ENCODE data around the gene POLG.
"Not testable (repeated sequence)": the region's sequence is repeated elsewhere in the genome, so short reads cannot be mapped to it uniquely, and the experiment has no call there.

The POLG gene

DNA sequence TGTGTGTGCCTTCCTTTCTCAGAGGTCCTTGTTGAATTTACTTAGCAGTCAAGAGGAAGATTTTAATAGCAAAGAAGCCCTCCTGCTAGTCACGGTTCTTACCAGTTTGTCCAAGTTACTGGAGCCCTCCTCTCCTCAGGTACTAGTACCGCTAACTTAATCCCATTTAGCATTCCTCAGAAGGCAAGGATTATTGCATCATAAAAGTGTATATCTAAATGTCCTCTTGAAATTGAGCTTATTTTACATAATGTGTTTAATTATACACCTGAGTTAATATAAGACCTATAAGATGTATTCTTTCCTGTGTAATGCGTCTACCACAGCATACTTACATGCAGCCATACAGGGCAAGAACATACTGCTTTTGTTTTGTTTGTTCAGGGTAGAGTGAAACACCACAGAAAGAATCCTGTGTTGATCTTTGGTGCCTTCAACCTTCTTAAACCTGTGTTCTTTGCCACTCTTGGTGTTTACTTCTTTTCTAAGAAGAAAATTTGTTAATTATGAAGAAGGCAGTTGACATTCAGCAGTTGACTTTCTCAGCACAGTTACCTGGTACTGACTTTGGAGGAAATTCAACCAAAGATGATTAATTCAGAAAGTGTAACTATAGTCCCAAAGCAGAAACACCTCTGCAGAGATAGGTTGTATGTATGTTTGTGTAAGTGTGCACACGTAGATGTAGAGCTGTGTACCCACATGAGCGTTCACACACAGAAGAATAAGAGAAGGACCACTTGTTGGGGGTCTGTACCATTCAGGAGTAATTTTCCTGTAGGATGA lies 33.1 kb downstream of the POLG start:
- TF ChIP-seq, protein P1, sequence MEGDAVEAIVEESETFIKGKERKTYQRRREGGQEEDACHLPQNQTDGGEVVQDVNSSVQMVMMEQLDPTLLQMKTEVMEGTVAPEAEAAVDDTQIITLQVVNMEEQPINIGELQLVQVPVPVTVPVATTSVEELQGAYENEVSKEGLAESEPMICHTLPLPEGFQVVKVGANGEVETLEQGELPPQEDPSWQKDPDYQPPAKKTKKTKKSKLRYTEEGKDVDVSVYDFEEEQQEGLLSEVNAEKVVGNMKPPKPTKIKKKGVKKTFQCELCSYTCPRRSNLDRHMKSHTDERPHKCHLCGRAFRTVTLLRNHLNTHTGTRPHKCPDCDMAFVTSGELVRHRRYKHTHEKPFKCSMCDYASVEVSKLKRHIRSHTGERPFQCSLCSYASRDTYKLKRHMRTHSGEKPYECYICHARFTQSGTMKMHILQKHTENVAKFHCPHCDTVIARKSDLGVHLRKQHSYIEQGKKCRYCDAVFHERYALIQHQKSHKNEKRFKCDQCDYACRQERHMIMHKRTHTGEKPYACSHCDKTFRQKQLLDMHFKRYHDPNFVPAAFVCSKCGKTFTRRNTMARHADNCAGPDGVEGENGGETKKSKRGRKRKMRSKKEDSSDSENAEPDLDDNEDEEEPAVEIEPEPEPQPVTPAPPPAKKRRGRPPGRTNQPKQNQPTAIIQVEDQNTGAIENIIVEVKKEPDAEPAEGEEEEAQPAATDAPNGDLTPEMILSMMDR (IDR thresholded peaks at IDR 0.05), result no peak
- H3K27ac ChIP-seq, result no peak overlapping the region
- H3K4me3 ChIP-seq, result no peak overlapping the region
- DNase-seq (ENCODE audit: low spot score), result no peak

DNA sequence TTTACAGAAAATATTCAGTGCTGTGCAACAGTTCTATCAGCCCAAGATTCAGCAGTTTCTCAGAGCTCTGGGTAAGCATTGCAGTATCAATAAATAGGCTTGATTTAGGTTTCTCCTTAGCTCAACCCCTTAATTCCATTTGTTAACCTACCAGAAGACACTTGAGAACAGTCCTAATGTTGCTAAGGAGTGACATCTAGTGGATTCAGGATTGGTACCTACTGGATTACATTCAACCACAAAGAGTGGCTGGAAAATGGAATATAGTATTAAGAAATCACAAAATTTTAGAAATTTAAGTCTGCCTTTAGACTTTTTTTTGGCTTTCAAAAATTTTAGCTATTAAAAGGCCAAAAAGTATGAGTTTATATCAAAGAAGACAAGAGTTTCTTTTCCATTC lies 34.7 kb downstream of the POLG start:
- no peak overlapping the region for H3K27ac ChIP-seq
- DNase-seq (ENCODE audit: low spot score), result no peak
- no peak overlapping the region for H3K4me3 ChIP-seq
- TF ChIP-seq, protein P1 (IDR thresholded peaks at IDR 0.05), result no peak

DNA sequence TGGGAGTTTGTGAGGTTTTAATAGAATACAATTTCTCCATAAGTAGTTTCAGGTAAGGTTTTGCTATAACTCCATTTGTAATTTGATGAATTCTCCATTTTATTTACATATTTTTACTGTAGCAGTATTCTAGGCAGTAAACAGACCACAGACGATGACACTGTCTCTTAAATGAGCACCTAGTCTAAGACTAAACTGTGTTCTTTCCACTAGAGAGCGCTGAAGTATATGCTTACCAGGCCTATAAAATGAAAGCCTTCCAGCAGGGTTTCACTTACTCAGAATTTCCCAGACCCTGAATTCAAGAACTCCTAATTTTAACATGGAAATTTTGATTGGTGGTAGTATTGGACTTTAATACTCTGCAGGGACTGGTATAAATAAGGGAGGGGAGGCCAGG lies 41.6 kb downstream of the POLG start:
- DNase-seq (ENCODE audit: low spot score), result no peak
- TF ChIP-seq, protein P1 (IDR thresholded peaks at IDR 0.05), result no peak

DNA sequence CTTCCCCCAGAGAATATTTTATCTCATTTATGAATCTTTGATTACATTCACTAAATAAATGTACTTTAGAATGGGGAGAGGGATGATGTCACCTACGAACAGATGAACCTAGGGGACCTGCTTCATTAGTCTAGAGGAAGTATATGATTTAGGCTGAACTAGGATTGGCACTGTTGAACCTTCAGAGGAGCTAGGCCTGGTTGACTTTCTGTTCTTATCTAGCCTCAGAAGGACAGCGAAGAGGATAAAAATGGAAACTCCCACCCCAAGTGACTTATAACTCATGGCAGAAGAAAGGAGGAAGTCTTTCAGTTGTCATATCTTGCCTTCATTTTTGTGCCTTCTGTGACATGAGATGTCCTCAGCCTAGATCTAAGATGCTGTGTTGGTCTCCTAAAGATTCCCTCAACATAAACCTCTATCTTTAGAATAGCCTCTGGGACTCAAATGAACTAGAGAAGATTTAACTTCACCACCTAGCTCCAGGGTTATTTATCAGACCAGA lies 42.6 kb downstream of the POLG start:
- TF ChIP-seq, protein P1 (IDR thresholded peaks at IDR 0.05), result no peak
- Histone ChIP-seq H3K4me3 (no peak overlapping the region), H3K27ac (no peak overlapping the region)
- no peak for DNase-seq (ENCODE audit: low spot score)

More for the DNA sequence above, 41.6 kb downstream of the POLG start:
- Histone ChIP-seq H3K27ac (no peak overlapping the region), H3K4me3 (no peak overlapping the region)

DNA sequence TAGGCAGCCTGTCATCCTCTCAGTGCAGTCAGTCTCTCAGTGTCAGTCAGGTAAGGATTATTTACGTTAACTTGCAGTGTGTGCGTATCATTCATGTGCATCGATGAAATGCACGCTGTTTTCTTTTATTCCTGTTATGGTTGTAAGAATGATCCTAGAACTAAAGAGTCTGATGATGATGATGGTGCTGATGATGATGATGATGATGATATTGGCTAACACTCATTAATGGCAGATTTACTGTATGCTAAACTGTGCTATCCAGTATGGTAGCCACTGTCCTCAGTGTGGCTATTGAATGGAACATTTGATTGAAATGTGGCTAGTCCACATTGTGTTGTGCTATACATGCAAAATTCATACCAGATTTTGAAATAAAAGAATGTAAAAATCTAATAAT lies 51.4 kb downstream of the POLG start:
- TF ChIP-seq, protein P1 (IDR thresholded peaks at IDR 0.05), result no peak
- DNase-seq (ENCODE audit: low spot score), result no peak
- H3K27ac ChIP-seq, result no peak overlapping the region
- no peak overlapping the region for H3K4me3 ChIP-seq

DNA sequence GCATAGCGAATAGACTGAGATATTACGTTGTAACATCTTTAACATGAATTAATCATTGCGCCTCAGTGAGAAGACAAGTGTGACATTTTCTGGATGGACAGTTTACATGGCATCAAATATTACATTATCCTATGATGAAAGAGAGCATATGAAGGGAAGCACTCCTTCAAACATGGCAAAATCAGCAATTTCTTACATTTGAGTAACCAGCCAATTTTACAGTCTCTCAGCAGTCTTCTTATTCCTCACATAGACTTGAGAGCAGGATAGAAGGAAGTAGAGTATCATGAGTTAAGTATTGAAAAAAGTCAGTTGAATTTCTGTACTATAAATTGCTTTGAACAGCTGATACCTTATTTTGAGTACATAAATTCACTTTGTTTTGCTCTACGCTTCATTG lies 52.0 kb downstream of the POLG start:
- Histone ChIP-seq H3K27ac (no peak overlapping the region), H3K4me3 (no peak overlapping the region)
- no peak for DNase-seq (ENCODE audit: low spot score)
- TF ChIP-seq, protein P1 (IDR thresholded peaks at IDR 0.05), result no peak

DNA sequence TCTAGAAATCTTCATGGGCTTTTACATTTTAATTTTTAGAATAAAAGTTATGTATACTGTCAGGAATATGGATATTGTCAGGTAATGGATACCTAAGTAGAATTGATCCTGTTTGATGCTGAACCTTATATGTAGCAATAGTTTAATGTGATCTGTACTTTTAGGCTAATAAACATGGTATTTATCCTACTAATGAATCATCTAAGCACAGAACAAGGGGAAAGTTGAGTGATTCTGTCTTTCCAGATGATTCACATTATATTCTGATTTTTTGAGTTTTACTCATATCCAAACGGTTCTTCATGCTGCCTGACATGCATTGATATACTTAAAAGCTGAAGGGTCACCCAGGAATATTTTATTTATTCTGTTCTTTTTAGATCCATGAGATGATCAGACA lies 56.3 kb downstream of the POLG start:
- TF ChIP-seq, protein P1 (IDR thresholded peaks at IDR 0.05), result no peak
- Histone ChIP-seq H3K4me3 (no peak overlapping the region), H3K27ac (no peak overlapping the region)
- no peak for DNase-seq (ENCODE audit: low spot score)

DNA sequence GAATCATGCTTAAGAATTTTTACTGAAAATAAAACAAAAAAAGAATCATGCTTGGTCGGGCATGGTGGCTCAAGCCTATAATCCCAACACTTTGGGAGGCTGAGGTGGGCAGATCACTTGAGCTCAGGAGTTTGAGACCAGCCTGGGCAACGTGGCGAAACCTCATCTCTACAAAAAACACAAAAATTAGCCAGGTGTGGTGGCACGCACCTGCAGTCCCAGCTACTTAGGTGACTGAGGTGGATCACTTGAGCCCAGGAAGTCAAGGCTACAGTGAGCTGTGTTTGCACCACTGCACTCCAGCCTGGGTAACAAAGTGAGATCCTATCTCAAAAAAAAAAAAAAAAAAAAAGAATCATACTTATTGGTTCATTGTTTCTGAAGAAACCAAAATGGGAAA lies 57.3 kb downstream of the POLG start:
- not testable (repeated sequence) for DNase-seq (ENCODE audit: low spot score); H3K4me3 ChIP-seq

More for the DNA sequence above, 57.3 kb downstream of the POLG start:
- H3K27ac ChIP-seq, result not testable (repeated sequence)

Measured in coronary artery (tissue), 2 donors.